CD14-positive monocyte (primary cell): ENCODE data around the gene PDE4B. TPM values are rescaled to one million over a fixed set of nuclear protein-coding genes. Genes with fewer than 3 reads are reported as not detected.

Experiments
- DNase-seq, 3 donors: peaks; one replicate each; pipeline ENCODE4 v3.0.0-alpha.2; 2011 to 2022
- H2AFZ ChIP-seq: 2 replicates; pipeline ENCODE4 v1.6.0; 2012; ENCODE audit warnings: mild to moderate bottlenecking, low read depth, low read length, inconsistent platforms; ENCODE audit not compliant: insufficient read depth, poor library complexity, severe bottlenecking
- H3K27ac ChIP-seq, 2 donors: 1 replicate in 1 of 2; 2 replicates in 1 of 2; pipeline ENCODE4 v1.5.1; 2012 to 2013; ENCODE audit warnings: low read length in 2 of 2, control low read depth in 1 of 2, inconsistent platforms in 1 of 2, low read depth in 1 of 2, mild to moderate bottlenecking in 1 of 2
- H3K27me3 ChIP-seq, 2 donors: one replicate each; pipeline versions ENCODE4 v1.6.0 to v1.6.1; 2011 to 2013; ENCODE audit warnings: low read length in 2 of 2; ENCODE audit not compliant: control insufficient read depth in 2 of 2, insufficient read depth in 2 of 2
- H3K36me3 ChIP-seq, 2 donors: replicated peaks in 1 of 2; 1 replicate in 1 of 2; 2 replicates in 1 of 2; pipeline versions ENCODE4 v1.5.1 to v1.6.1; 2012 to 2013; ENCODE audit warnings: low read length in 2 of 2, control low read depth in 1 of 2, inconsistent platforms in 1 of 2, mild to moderate bottlenecking in 1 of 2; ENCODE audit not compliant: insufficient read depth in 2 of 2, control insufficient read depth in 1 of 2
- H3K4me1 ChIP-seq, 2 donors: 1 replicate in 1 of 2; 2 replicates in 1 of 2; pipeline versions ENCODE4 v1.5.1 to v1.6.1; 2012 to 2013; ENCODE audit warnings: low read length in 2 of 2, control low read depth in 1 of 2, inconsistent platforms in 1 of 2, mild to moderate bottlenecking in 1 of 2, moderate library complexity in 1 of 2; ENCODE audit not compliant: insufficient read depth in 2 of 2, control insufficient read depth in 1 of 2
- H3K4me2 ChIP-seq: replicated peaks from 2 replicates; pipeline ENCODE3; 2012; ENCODE audit warnings: low read length, moderate library complexity, mild to moderate bottlenecking; ENCODE audit not compliant: poor library complexity, severe bottlenecking; ENCODE audit errors: extremely low read depth
- H3K4me3 ChIP-seq, 3 experiments: fragments of 200-600 bp in 1 of 3; sonication (generic) in 1 of 3; replicated peaks in 1 of 3; 1 replicate in 2 of 3; 2 replicates in 1 of 3; pipeline ENCODE4 v1.5.1; 2011 to 2013; ENCODE audit warnings: low read length in 3 of 3, mild to moderate bottlenecking in 3 of 3, control low read depth in 2 of 3, low read depth in 2 of 3, inconsistent platforms in 1 of 3, moderate library complexity in 1 of 3
- H3K79me2 ChIP-seq: 2 replicates; pipeline ENCODE4 v1.6.0; 2012; ENCODE audit warnings: mild to moderate bottlenecking, control low read depth, inconsistent platforms, low read length, moderate library complexity; ENCODE audit not compliant: insufficient read depth
- H3K9ac ChIP-seq: 2 replicates; pipeline ENCODE4 v1.6.0; 2017; ENCODE audit warnings: low read length, mild to moderate bottlenecking; ENCODE audit not compliant: insufficient read depth, poor library complexity, severe bottlenecking
- H3K9me3 ChIP-seq, 2 donors: replicated peaks in 1 of 2; 1 replicate in 1 of 2; 2 replicates in 1 of 2; pipeline versions ENCODE4 v1.5.1 to v1.6.1; 2012 to 2013; ENCODE audit warnings: low read length in 2 of 2, control low read depth in 1 of 2; ENCODE audit not compliant: control insufficient read depth in 1 of 2, insufficient read depth in 1 of 2
- H4K20me1 ChIP-seq: 2 replicates; pipeline ENCODE4 v1.6.0; 2012; ENCODE audit warnings: mild to moderate bottlenecking, low read length, control low read depth, moderate library complexity; ENCODE audit not compliant: insufficient read depth
- H3K27ac Mint-ChIP-seq, 7 donors: one replicate each; pipeline ENCODE4 v1.8.0; 2020; ENCODE audit warnings: mild to moderate bottlenecking in 7 of 7, mixed read lengths in 7 of 7, moderate library complexity in 6 of 7, inconsistent platforms in 2 of 7
- H3K27me3 Mint-ChIP-seq, 3 donors: one replicate each; pipeline ENCODE4 v1.8.0; 2021 to 2022; ENCODE audit warnings: low read depth in 3 of 3, mild to moderate bottlenecking in 3 of 3, mixed read lengths in 3 of 3, moderate library complexity in 3 of 3, inconsistent platforms in 1 of 3
- H3K36me3 Mint-ChIP-seq, 2 donors: one replicate each; pipeline ENCODE4 v1.8.0; 2020; ENCODE audit warnings: mixed read lengths in 2 of 2, inconsistent platforms in 1 of 2, mild to moderate bottlenecking in 1 of 2
- H3K4me1 Mint-ChIP-seq: one replicate; pipeline ENCODE4 v1.8.0; 2020; ENCODE audit warnings: mild to moderate bottlenecking, mixed read lengths
- H3K4me3 Mint-ChIP-seq, 2 donors: one replicate each; pipeline ENCODE4 v1.8.0; 2020; ENCODE audit warnings: mild to moderate bottlenecking in 2 of 2, mixed read lengths in 2 of 2, moderate library complexity in 1 of 2
- H3K9me3 Mint-ChIP-seq, 7 donors: one replicate each; pipeline ENCODE4 v1.8.0; 2020 to 2022; ENCODE audit warnings: mixed read lengths in 7 of 7, mild to moderate bottlenecking in 6 of 7, moderate library complexity in 6 of 7, inconsistent platforms in 2 of 7
- CTCF ChIP-seq: fragments of 200-600 bp; IDR thresholded peaks from one replicate; pipeline ENCODE4 v1.8.0; 2022; ENCODE audit warnings: antibody characterized with exemption, mild to moderate bottlenecking
- WGBS: methylation state at CpG from one replicate; pipeline ENCODE4 v1.1.5; 2013; ENCODE audit warnings: missing lambda C conversion rate; ENCODE audit not compliant: insufficient coverage; 5-methylcytosine and 5-hydroxymethylcytosine counted together
- intact Hi-C, 2 donors: fragments of 100-400 bp; cut with micrococcal nuclease; formaldehyde crosslinking; loops; one replicate each; pipeline versions ENCODE4 v1.15.0 to v1.15.1; 2023
- polyA plus RNA-seq, 3 donors: library from polyadenylated mRNA; depleted of rRNA in 1 of 3; unstranded in 2 of 3; stranded (reverse) in 1 of 3; fragments of 300-500 nt in 2 of 3; fragments of >200 nt in 1 of 3; fragmentation: Illumina TruSeq in 2 of 3; gene quantifications; 1 replicate in 2 of 3; 2 replicates in 1 of 3; pipeline ENCODE4 v1.2.3, GENCODE V29; 2012 to 2021

PDE4B gene
- polyA plus RNA-seq, 3 donors = 17.2 to 52.8 (median 25.2) TPM

- Histone ChIP-seq H4K20me1 (no peaks in the 10 kb centered on the region), H2AFZ (no peak overlapping the region), H3K9ac (no peak overlapping the region), H3K9me3 (no peaks in the 10 kb centered on the region), H3K4me3 (peak overlapping the region in 1 of 3 experiments; percentile 58), H3K4me1 (peaks cover 66 to 78% of the 10 kb centered on the region in 2 donors), H3K4me2 (peak overlapping the region; percentile 32), H3K79me2 (no peaks in the 10 kb centered on the region), H3K36me3 (peaks cover 20 to 39% of the 10 kb centered on the region in 2 donors), H3K27me3 (no peaks in the 10 kb centered on the region), H3K27ac (peak overlapping the region in 1 of 2 donors; percentile 81)
- intact Hi-C loops = loop anchor here (5.0 to 10.0 kb wide), 2 partner anchors 34 to 117 kb away; no protein-coding TSS in a partner anchor
- Mint-ChIP-seq H3K4me1 (peaks cover 74% of the 10 kb centered on the region), H3K27me3 (peaks cover 0 to 1% (median 0%) of the 10 kb centered on the region in 3 donors), H3K9me3 (no peaks in the 10 kb centered on the region), H3K27ac (peak overlapping the region; percentile 71 to 94 (median 85)), H3K4me3 (peak overlapping the region in 1 of 2 donors; percentile 52), H3K36me3 (peaks cover 54 to 56% of the 10 kb centered on the region in 2 donors)
- DNase-seq = peak in 2 of 3 donors; percentile 20 to 68
- WGBS = 33% methylated on average over 3 of the region's 7 CpGs
- TF ChIP-seq CTCF = no peak
These were observed 578.7 kb downstream of the PDE4B start for GRCh38 chr1:66371233-66372005.

- Histone ChIP-seq H3K4me3 (peak overlapping the region in 1 of 3 experiments; percentile 58), H3K9ac (no peak overlapping the region)
- intact Hi-C loops = loop anchor here (5.0 to 10.0 kb wide), 2 partner anchors 35 to 118 kb away; no protein-coding TSS in a partner anchor
These were observed 579.9 kb downstream of the PDE4B start for GRCh38 chr1:66372522-66373101.

More at GRCh38 chr1:66372522-66373101, 579.9 kb downstream of the PDE4B start:
- Mint-ChIP-seq H3K9me3 (no peaks in the 10 kb centered on the region), H3K4me3 (peak overlapping the region; percentile 54 to 75), H3K4me1 (peaks cover 70% of the 10 kb centered on the region), H3K27me3 (peaks cover 0 to 1% (median 0%) of the 10 kb centered on the region in 3 donors), H3K36me3 (peaks cover 44% of the 10 kb centered on the region in 2 donors), H3K27ac (peak overlapping the region; percentile 90 to 98 (median 94))
- peak overlapping the region; percentile 66 for H3K4me2 ChIP-seq
- 17% methylated on average over 3 of the region's 6 CpGs for WGBS
- H3K4me1 ChIP-seq = peaks cover 69 to 78% of the 10 kb centered on the region in 2 donors
- peaks cover 15 to 28% of the 10 kb centered on the region in 2 donors for H3K36me3 ChIP-seq
- H4K20me1 ChIP-seq = no peaks in the 10 kb centered on the region
- no peaks in the 10 kb centered on the region for H3K27me3 ChIP-seq
- no peak overlapping the region for H2AFZ ChIP-seq
- no peaks in the 10 kb centered on the region for H3K9me3 ChIP-seq
- no peak for TF ChIP-seq CTCF
- H3K27ac ChIP-seq = peak overlapping the region; percentile 81 to 85
- peak in 2 of 3 donors; percentile 13 to 46 for DNase-seq
- no peaks in the 10 kb centered on the region for H3K79me2 ChIP-seq
